Adrenal gland (tissue), 5 donors: ENCODE measurements around the gene SPATS1.

Experiments used
- CTCF ChIP-seq, 6 experiments: fragments of 450-650 bp in 4 of 6; fragments of 200-600 bp in 2 of 6; sonication (generic) in 1 of 6; IDR thresholded peaks; 1 replicate in 5 of 6; 2 replicates in 1 of 6; pipeline versions ENCODE4 v1.5.1 to v1.8.0; 2016 to 2021; ENCODE audit warnings: antibody characterized with exemption in 6 of 6, mild to moderate bottlenecking in 2 of 6, moderate library complexity in 1 of 6
- POLR2A ChIP-seq, 2 donors: fragments of 450-650 bp; IDR thresholded peaks; one replicate each; pipeline ENCODE4 v1.6.1; 2017; ENCODE audit warnings: antibody characterized with exemption in 2 of 2, mild to moderate bottlenecking in 2 of 2, moderate library complexity in 1 of 2
- donor health status: DM: no; HTN: no; CAD: no.

GRCh38 chr6:44349904-44350649, 7.6 kb downstream of the SPATS1 start:
- TF ChIP-seq CTCF (IDR thresholded peaks at IDR 0.05) (no peak), POLR2A (IDR thresholded peaks at IDR 0.05) (no peak)
